Measurements from ENCODE around the gene ENTR1.

- TF ChIP-seq POLR2AphosphoS5 (IDR thresholded peaks at IDR 0.05; ENCODE audit: low read depth, low read length), result no peak
- no peak for TF ChIP-seq TAF1 (IDR thresholded peaks at IDR 0.05; ENCODE audit: borderline replicate concordance, low read depth, low read length)
- no peak for TF ChIP-seq POLR2A (IDR thresholded peaks at IDR 0.05; ENCODE audit: low read depth, low read length)
Observed at GRCh38 chr9:136387217-136387616, 23.2 kb downstream of the ENTR1 start.
